H1 (cell line): ENCODE results near the gene SPATS2L. TPM values are rescaled to one million over a fixed set of nuclear protein-coding genes. Genes with fewer than 3 reads are reported as not detected.

Experiments
- CTCF ChIA-PET: fragments of 300-600 bp; sonication (Branson Sonifier 250); formaldehyde crosslinking; loops from one replicate; lab custom pipeline; 2021; ENCODE audit not compliant: partially characterized antibody; lab: Charles Lee
- POLR2A ChIA-PET: fragments of 300-600 bp; sonication (Branson Sonifier 250); formaldehyde crosslinking; loops from one replicate; lab custom pipeline; 2021; ENCODE audit warnings: inconsistent platforms; ENCODE audit not compliant: partially characterized antibody; lab: Charles Lee
- DNase-seq, 2 experiments: peaks; one replicate each; pipeline versions ENCODE4 v3.0.0 to v3.0.0-alpha.2; 2010 to 2022; ENCODE audit warnings: low spot score in 2 of 2, low read depth in 1 of 2, mixed read lengths in 1 of 2
- FAIRE-seq: peaks from 2 replicates; lab custom pipeline; 2011; peaks lifted over from hg19 to GRCh38; lab: Jason Lieb, UNC
- H2AFZ ChIP-seq: 2 replicates; pipeline ENCODE4 v1.8.1; 2012; ENCODE audit warnings: low read length, inconsistent platforms
- H2AK5ac ChIP-seq: 2 replicates; pipeline ENCODE4 v1.6.1; 2013; ENCODE audit warnings: low read depth, low read length
- H2BK120ac ChIP-seq: replicated peaks from 2 replicates; pipeline ENCODE3; 2013; ENCODE audit warnings: low read depth, low read length, inconsistent platforms
- H2BK12ac ChIP-seq: 2 replicates; pipeline ENCODE4 v1.6.1; 2013; ENCODE audit warnings: low read depth, low read length
- H2BK15ac ChIP-seq: 2 replicates; pipeline ENCODE4 v1.6.1; 2013; ENCODE audit warnings: low read length
- H2BK20ac ChIP-seq: 2 replicates; pipeline ENCODE4 v1.6.1; 2013; ENCODE audit warnings: low read length
- H2BK5ac ChIP-seq: 2 replicates; pipeline ENCODE4 v1.6.1; 2013; ENCODE audit warnings: low read depth, low read length
- H3K14ac ChIP-seq: 2 replicates; pipeline ENCODE4 v1.6.1; 2013; ENCODE audit warnings: inconsistent platforms; ENCODE audit not compliant: insufficient read length
- H3K18ac ChIP-seq: 2 replicates; pipeline ENCODE4 v1.6.1; 2013; ENCODE audit warnings: low read length; ENCODE audit errors: extremely low read depth
- H3K23ac ChIP-seq: 2 replicates; pipeline ENCODE4 v1.6.1; 2013; ENCODE audit warnings: inconsistent platforms; ENCODE audit not compliant: insufficient read length
- H3K23me2 ChIP-seq: 2 replicates; pipeline ENCODE4 v1.6.1; 2013; ENCODE audit warnings: low read depth, low read length
- H3K27ac ChIP-seq: 2 replicates; pipeline ENCODE4 v1.6.1; 2011; ENCODE audit warnings: low read depth, low read length, inconsistent platforms
- H3K27me3 ChIP-seq, 4 experiments: replicated peaks in 1 of 4; 1 replicate in 1 of 4; 2 replicates in 3 of 4; pipeline versions ENCODE4 v1.6.1 to v1.8.1; 2011 to 2013; ENCODE audit warnings: low read length in 3 of 4, mild to moderate bottlenecking in 3 of 4, inconsistent platforms in 2 of 4, mixed read lengths in 2 of 4, moderate library complexity in 1 of 4; ENCODE audit not compliant: control insufficient read depth in 3 of 4, insufficient read depth in 3 of 4; ENCODE audit errors: extremely low read depth in 1 of 4
- H3K36me3 ChIP-seq, 4 experiments: 2 replicates each; pipeline versions ENCODE4 v1.6.1 to v1.8.1; 2011 to 2013; ENCODE audit warnings: mild to moderate bottlenecking in 4 of 4, low read length in 3 of 4, moderate library complexity in 2 of 4, control low read depth in 1 of 4, inconsistent platforms in 1 of 4; ENCODE audit not compliant: insufficient read depth in 4 of 4, control insufficient read depth in 2 of 4
- H3K4ac ChIP-seq: replicated peaks from 2 replicates; pipeline ENCODE3; 2013; ENCODE audit warnings: low read length, low read depth, mixed read lengths, inconsistent platforms; ENCODE audit not compliant: insufficient read length
- H3K4me1 ChIP-seq, 4 experiments: replicated peaks in 1 of 4; 1 replicate in 1 of 4; 2 replicates in 3 of 4; pipeline versions ENCODE4 v1.6.1 to v1.8.1; 2011 to 2013; ENCODE audit warnings: low read length in 3 of 4, inconsistent platforms in 2 of 4, mixed read lengths in 1 of 4; ENCODE audit not compliant: insufficient read depth in 4 of 4, control insufficient read depth in 3 of 4
- H3K4me2 ChIP-seq, 2 experiments: 2 replicates each; pipeline versions ENCODE4 v1.6.1 to v1.8.1; 2011 to 2013; ENCODE audit warnings: low read depth in 2 of 2, low read length in 2 of 2, control low read depth in 1 of 2, inconsistent platforms in 1 of 2, mild to moderate bottlenecking in 1 of 2; ENCODE audit not compliant: insufficient read depth in 1 of 2
- H3K4me3 ChIP-seq, 4 experiments: fragments of 200-600, 300-600 bp in 1 of 4; sonication (generic), shearing (Covaris generic), sonication (Bioruptor Twin) in 1 of 4; 2 replicates each; pipeline versions ENCODE4 v1.5.1 to v1.8.1; 2011 to 2016; ENCODE audit warnings: low read length in 4 of 4, low read depth in 3 of 4, control low read depth in 2 of 4, inconsistent platforms in 2 of 4, mild to moderate bottlenecking in 2 of 4, mixed read lengths in 1 of 4, moderate library complexity in 1 of 4; ENCODE audit not compliant: insufficient read depth in 2 of 4; ENCODE audit errors: extremely low read depth in 1 of 4
- H3K56ac ChIP-seq: replicated peaks from 2 replicates; pipeline ENCODE3; 2013; ENCODE audit warnings: low read depth, mild to moderate bottlenecking, mixed read lengths, low read length, inconsistent platforms; ENCODE audit not compliant: insufficient read length
- H3K79me1 ChIP-seq: 2 replicates; pipeline ENCODE4 v1.6.1; 2013; ENCODE audit warnings: low read depth, low read length, control low read depth
- H3K79me2 ChIP-seq, 2 experiments: 2 replicates each; pipeline versions ENCODE4 v1.6.1 to v1.8.1; 2012 to 2013; ENCODE audit warnings: low read length in 2 of 2, mild to moderate bottlenecking in 2 of 2, inconsistent platforms in 1 of 2; ENCODE audit not compliant: insufficient read depth in 2 of 2, control insufficient read depth in 1 of 2
- H3K9ac ChIP-seq, 4 experiments: replicated peaks in 1 of 4; 1 replicate in 1 of 4; 2 replicates in 3 of 4; pipeline versions ENCODE4 v1.6.1 to v1.8.1; 2011 to 2013; ENCODE audit warnings: low read depth in 3 of 4, low read length in 3 of 4, control low read depth in 2 of 4, mild to moderate bottlenecking in 2 of 4, moderate library complexity in 2 of 4, inconsistent platforms in 1 of 4; ENCODE audit errors: extremely low read depth in 1 of 4
- H3K9me3 ChIP-seq, 2 experiments: 2 replicates each; pipeline versions ENCODE4 v1.6.1 to v1.8.1; 2012 to 2013; ENCODE audit warnings: mild to moderate bottlenecking in 2 of 2, moderate library complexity in 2 of 2, control low read depth in 1 of 2, inconsistent platforms in 1 of 2, low read depth in 1 of 2, low read length in 1 of 2, mixed read lengths in 1 of 2; ENCODE audit not compliant: insufficient read depth in 2 of 2
- H4K20me1 ChIP-seq, 2 experiments: replicated peaks in 1 of 2; 2 replicates each; pipeline versions ENCODE3 to v1.8.1; 2011 to 2013; ENCODE audit warnings: inconsistent platforms in 2 of 2, low read length in 2 of 2, mild to moderate bottlenecking in 1 of 2; ENCODE audit not compliant: insufficient read depth in 2 of 2, control insufficient read depth in 1 of 2
- H4K5ac ChIP-seq: 2 replicates; pipeline ENCODE4 v1.6.1; 2013; ENCODE audit warnings: low read length, low read depth, mixed read lengths, inconsistent platforms; ENCODE audit not compliant: insufficient read length
- H4K8ac ChIP-seq: 2 replicates; pipeline ENCODE4 v1.8.0; 2013; ENCODE audit warnings: mild to moderate bottlenecking, moderate library complexity, low read length, inconsistent platforms; ENCODE audit not compliant: insufficient read depth; ENCODE audit errors: extremely low read depth
- H4K91ac ChIP-seq: replicated peaks from 2 replicates; pipeline ENCODE3; 2013; ENCODE audit warnings: low read length, mixed read lengths, inconsistent platforms; ENCODE audit not compliant: insufficient read length
- CBX5 ChIP-seq: fragments of 300-800, 300-1000 bp; sonication (generic); IDR thresholded peaks from 2 replicates; pipeline ENCODE4 v1.7.1; 2016; ENCODE audit warnings: antibody characterized with exemption, low read length, low read depth
- CTCF ChIP-seq, 3 experiments: IDR thresholded peaks; 1 replicate in 2 of 3; 2 replicates in 1 of 3; pipeline versions ENCODE4 v1.5.1 to v1.6.1; 2011; ENCODE audit warnings: low read length in 3 of 3, mild to moderate bottlenecking in 3 of 3, inconsistent platforms in 2 of 3, low read depth in 1 of 3, moderate library complexity in 1 of 3; ENCODE audit not compliant: insufficient read depth in 1 of 3; ENCODE audit errors: control extremely low read depth in 1 of 3
- EGR1 ChIP-seq: IDR thresholded peaks from 2 replicates; pipeline ENCODE4 v1.6.1; 2011; ENCODE audit warnings: low read depth, low read length, borderline replicate concordance
- MAX ChIP-seq: IDR thresholded peaks from 2 replicates; pipeline ENCODE4 v1.6.1; 2012; ENCODE audit warnings: inconsistent platforms
- WGBS, 2 experiments: shearing (Covaris generic) in 1 of 2; methylation state at CpG; one replicate each; pipeline versions ENCODE4 v1.1.6 to v1.1.7; 2013 to 2015; ENCODE audit warnings: low lambda C conversion rate in 2 of 2, mixed read lengths in 2 of 2, inconsistent platforms in 1 of 2, low coverage in 1 of 2, missing lambda C conversion rate in 1 of 2; ENCODE audit not compliant: insufficient replicate concordance in 2 of 2, insufficient coverage in 1 of 2, insufficient read length in 1 of 2; ENCODE audit errors: extremely low coverage in 1 of 2, missing lambda C conversion rate in 1 of 2; 5-methylcytosine and 5-hydroxymethylcytosine counted together
- polyA plus RNA-seq, 7 experiments: library from polyadenylated mRNA; depleted of rRNA in 3 of 7; stranded (reverse) in 5 of 7; unstranded in 2 of 7; fragments of >200 nt in 5 of 7; fragments of 200-250 nt in 2 of 7; gene quantifications; 1 replicate in 5 of 7; 2 replicates in 1 of 7; 4 replicates in 1 of 7; pipeline versions ENCODE4 v1.2.1 to v1.2.3, GENCODE V29; 2011 to 2013; ENCODE audit warnings: missing spikeins in 2 of 7, mixed read lengths in 2 of 7
- total RNA-seq: library from RNA; stranded (reverse); fragmentation: NEBNext Ultra II Directional; extraction: Animal tissue kit (Norgen Biotek cat#: 25700); gene quantifications from 2 replicates; pipeline ENCODE4 v1.2.1, GENCODE V29; 2021

The SPATS2L gene
- total and polyA plus RNA-seq, 2 of the 8 experiments (the other 6 are each of a cell fraction or from before 2014, with no cell fraction given) = 67.3 to 189 TPM

- Histone ChIP-seq H2BK5ac (no peak overlapping the region), H3K27me3 (no peaks in the 10 kb centered on the region), H2AK5ac (no peak overlapping the region), H3K79me1 (no peaks in the 10 kb centered on the region), H3K9me3 (no peaks in the 10 kb centered on the region), H3K23ac (no peak overlapping the region), H2BK20ac (no peak overlapping the region), H4K20me1 (no peaks in the 10 kb centered on the region), H2AFZ (no peak overlapping the region), H4K91ac (no peak overlapping the region), H3K27ac (no peak overlapping the region), H3K4ac (no peak overlapping the region), H4K5ac (no peak overlapping the region), H3K4me3 (no peak overlapping the region), H2BK120ac (no peak overlapping the region), H3K18ac (no peak overlapping the region), H3K14ac (no peak overlapping the region), H4K8ac (no peak overlapping the region), H3K23me2 (no peaks in the 10 kb centered on the region), H3K4me1 (no peaks in the 10 kb centered on the region), H3K56ac (no peak overlapping the region), H3K36me3 (peaks cover 6 to 61% (median 37%) of the 10 kb centered on the region in 4 experiments; a peak in 6 of 8 replicates), H2BK12ac (no peak overlapping the region), H3K4me2 (no peak overlapping the region), H3K79me2 (no peaks in the 10 kb centered on the region), H2BK15ac (no peak overlapping the region), H3K9ac (no peak overlapping the region; a peak in 1 of 7 replicates)
- FAIRE-seq (no peak), DNase-seq (no peak)
- ChIA-PET CTCF (no interaction called here), POLR2A (no interaction called here)
- TF ChIP-seq CBX5 (no peak), MAX (no peak), CTCF (IDR thresholded peaks at IDR 0.05; ENCODE audit: control extremely low read depth in 1 of 3, insufficient read depth in 1 of 3, low read depth in 1 of 3, low read length in 3 of 3) (no peak), EGR1 (no peak)
- 93% methylated on average over 5 of the region's 5 CpGs; no CpG with 5 or more reads in 1 of the 2 experiments for WGBS, 2 experiments
Observed at GRCh38 chr2:200439981-200440380, 133.5 kb downstream of the SPATS2L start.
